ENCODE measurements around the gene ZC3H10. TPM values are rescaled to one million over a fixed set of nuclear protein-coding genes. Genes with fewer than 3 reads are reported as not detected.

Gene ZC3H10
- total and polyA plus RNA-seq, 2 of the 8 experiments (the other 6 are each of a cell fraction or from before 2014, with no cell fraction given) = 4.0 to 11.2 TPM

- peak overlapping the region; percentile 89; the same call in 1 of the 2 replicates for H2AK5ac ChIP-seq (ENCODE audit: low read depth, low read length)
- H4K91ac ChIP-seq (replicated peaks; ENCODE audit: insufficient read length, low read length) = peak overlapping the region; percentile 48
- H3K4me2 ChIP-seq (ENCODE audit: insufficient read depth in 1 of 2, low read depth in 2 of 2, low read length in 2 of 2) = peak overlapping the region; percentile 96 to 98
- no peaks in the 10 kb centered on the region for H3K27me3 ChIP-seq (replicated peaks in 1 of 4; ENCODE audit: control insufficient read depth in 3 of 4, extremely low read depth in 1 of 4, insufficient read depth in 3 of 4, low read length in 3 of 4)
- H3K14ac ChIP-seq (ENCODE audit: insufficient read length) = peak overlapping the region; percentile 20
- no peaks in the 10 kb centered on the region for H3K79me1 ChIP-seq (ENCODE audit: low read depth, low read length)
- H4K8ac ChIP-seq (ENCODE audit: extremely low read depth, insufficient read depth, low read length) = peak overlapping the region; percentile 96; the same call in 1 of the 2 replicates
- peak overlapping the region; percentile 66 for H3K4ac ChIP-seq (replicated peaks; ENCODE audit: insufficient read length, low read depth, low read length)
- TF ChIP-seq NANOG (IDR thresholded peaks at IDR 0.05; ENCODE audit: insufficient read depth, low read depth, low read length, poor library complexity, severe bottlenecking) (no peak), HDAC6 (IDR thresholded peaks at IDR 0.05; ENCODE audit: low read depth, low read length) (no peak), KDM4A (IDR thresholded peaks at IDR 0.05; ENCODE audit: low read depth, low read length, severe bottlenecking) (peak; percentile 45), POLR2AphosphoS5 (IDR thresholded peaks at IDR 0.05; ENCODE audit: low read depth, low read length) (0 out of 2 replicates have a peak, but pooled peaks have one; percentile 19), HDAC2 (IDR thresholded peaks at IDR 0.05; ENCODE audit: borderline replicate concordance in 1 of 2, low read depth in 2 of 2, low read length in 2 of 2) (no peak), CHD1 (IDR thresholded peaks at IDR 0.05; ENCODE audit: low read depth, low read length) (0 out of 2 replicates have a peak, but pooled peaks have one; percentile 35), SAP30 (IDR thresholded peaks at IDR 0.05; ENCODE audit: insufficient read depth, insufficient replicate concordance, low read length) (no peak)
- no peaks in the 10 kb centered on the region; a peak in 1 of 4 replicates for H3K9me3 ChIP-seq (ENCODE audit: insufficient read depth in 2 of 2, low read depth in 1 of 2, low read length in 1 of 2)
- H3K36me3 ChIP-seq (ENCODE audit: control insufficient read depth in 2 of 4, insufficient read depth in 4 of 4, low read length in 3 of 4) = peaks cover 11 to 34% (median 28%) of the 10 kb centered on the region in 4 experiments
- peaks cover 0 to 2% of the 10 kb centered on the region in 2 experiments for H4K20me1 ChIP-seq (replicated peaks in 1 of 2; ENCODE audit: control insufficient read depth in 1 of 2, insufficient read depth in 2 of 2, low read length in 2 of 2)
- peak overlapping the region; percentile 72 for H4K5ac ChIP-seq (ENCODE audit: insufficient read length, low read depth, low read length)
- peak overlapping the region; percentile 63 for H3K56ac ChIP-seq (replicated peaks; ENCODE audit: insufficient read length, low read depth, low read length)
- H3K4me1 ChIP-seq (replicated peaks in 1 of 4; ENCODE audit: control insufficient read depth in 3 of 4, insufficient read depth in 4 of 4, low read length in 3 of 4) = peaks cover 0 to 13% (median 5%) of the 10 kb centered on the region in 4 experiments; a peak in 5 of 7 replicates
- peak overlapping the region; percentile 93; the same call in 1 of the 2 replicates for H2BK15ac ChIP-seq (ENCODE audit: low read length)
- H2BK20ac ChIP-seq (ENCODE audit: low read length) = no peak overlapping the region
- DNase-seq (ENCODE audit: low read depth in 1 of 2, low spot score in 2 of 2) = no peak
- no peak overlapping the region for H2BK120ac ChIP-seq (replicated peaks; ENCODE audit: low read depth, low read length)
- H3K23me2 ChIP-seq (ENCODE audit: low read depth, low read length) = peaks cover 12% of the 10 kb centered on the region
- H2BK5ac ChIP-seq (ENCODE audit: low read depth, low read length) = peak overlapping the region; percentile 90
- H3K18ac ChIP-seq (ENCODE audit: extremely low read depth, low read length) = peak overlapping the region; percentile 85; the same call in 1 of the 2 replicates
- H2BK12ac ChIP-seq (ENCODE audit: low read depth, low read length) = peak overlapping the region; percentile 22; the same call in 1 of the 2 replicates
- peak overlapping the region; percentile 88 for H3K27ac ChIP-seq (ENCODE audit: low read depth, low read length)
- POLR2A ChIA-PET (ENCODE audit: partially characterized antibody) = interaction anchor here (0.9 to 5.3 kb wide), 13 partner anchors 7 to 138 kb away, joined by 3 to 161 read pairs (median 5); partner anchors contain the start of genes COQ10A, MYL6B, PA2G4 and RNF41
- CTCF ChIA-PET (ENCODE audit: partially characterized antibody) = interaction anchor here (0.5 to 5.4 kb wide), 12 partner anchors 9 to 1325 kb away, joined by 3 to 46 read pairs (median 6); partner anchors contain the start of genes SMARCC2 and ZC3H10
- 2% methylated on average over 18 of the region's 20 CpGs; no CpG with 5 or more reads in 1 of the 2 experiments for WGBS, 2 experiments (ENCODE audit: extremely low coverage in 1 of 2, insufficient coverage in 1 of 2, insufficient read length in 1 of 2, insufficient replicate concordance in 2 of 2, low coverage in 1 of 2, low lambda C conversion rate in 2 of 2, missing lambda C conversion rate in 1 of 2)
- H3K9ac ChIP-seq (replicated peaks in 1 of 4; ENCODE audit: extremely low read depth in 1 of 4, low read depth in 3 of 4, low read length in 3 of 4) = peak overlapping the region; percentile 92 to 93 (median 92)
- H2AFZ ChIP-seq (ENCODE audit: low read length) = peak overlapping the region; percentile 3; the same call in 1 of the 2 replicates
- peaks cover 0 to 10% of the 10 kb centered on the region in 2 experiments; a peak in 1 of 4 replicates for H3K79me2 ChIP-seq (ENCODE audit: control insufficient read depth in 1 of 2, insufficient read depth in 2 of 2, low read length in 2 of 2)
- peak overlapping the region; percentile 79 to 95 (median 90) for H3K4me3 ChIP-seq (ENCODE audit: extremely low read depth in 1 of 4, insufficient read depth in 2 of 4, low read depth in 3 of 4, low read length in 4 of 4)
- H3K23ac ChIP-seq (ENCODE audit: insufficient read length) = no peak overlapping the region
- no peak for FAIRE-seq
Measured at GRCh38 chr12:56128670-56129205, 10.7 kb downstream of the ZC3H10 start.

All from H1 (cell line).